ENCODE measurements around the gene FBP2.
"Not testable (repeated sequence)": the region's sequence is repeated elsewhere in the genome, so short reads cannot be mapped to it uniquely, and the experiment has no call there.

Gene FBP2

DNA sequence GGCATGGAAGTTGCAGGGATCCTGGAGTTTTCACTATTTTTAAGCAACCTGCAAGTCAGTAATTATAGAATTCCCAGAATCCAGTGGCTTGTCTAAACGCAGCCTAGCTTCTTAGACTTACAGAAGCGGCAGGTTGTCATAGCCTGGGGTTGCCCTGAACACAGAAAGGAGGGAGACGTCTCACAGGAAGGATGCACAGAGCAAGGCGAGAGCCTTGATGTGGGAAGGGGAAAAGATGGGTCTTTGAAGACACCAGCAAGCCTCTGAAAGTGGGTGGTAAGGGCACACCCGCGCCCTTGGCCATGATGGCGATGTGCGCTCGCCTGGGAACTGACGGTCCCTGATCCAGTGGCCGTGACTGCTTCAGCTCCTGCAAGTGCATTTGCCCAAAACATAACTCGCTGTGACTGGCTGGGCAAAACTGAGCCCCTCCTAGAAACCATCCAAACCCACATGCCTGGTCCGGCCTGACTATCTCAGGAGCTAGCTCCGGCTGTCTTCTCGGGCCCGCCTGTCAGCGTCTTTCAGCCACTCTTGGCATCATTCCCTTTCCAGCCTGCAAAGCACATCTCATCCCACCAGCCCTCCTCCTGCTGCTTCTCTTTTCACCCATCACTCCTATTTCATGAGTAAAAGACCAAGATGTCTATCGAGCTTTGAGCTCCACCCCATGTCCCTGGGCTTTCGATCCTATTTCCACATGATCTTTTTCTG lies 28.6 kb upstream of the FBP2 start:
- no peaks in the 10 kb centered on the region for H3K4me1 Mint-ChIP-seq
- no peaks in the 10 kb centered on the region for H3K9me3 Mint-ChIP-seq
- H3K4me3 Mint-ChIP-seq, result no peak overlapping the region
- ATAC-seq (no peak), DNase-seq (ENCODE audit: low spot score in 2 of 2) (no peak)
- H3K27ac Mint-ChIP-seq, result no peak overlapping the region
- no peaks in the 10 kb centered on the region for H3K36me3 Mint-ChIP-seq

- Mint-ChIP-seq H3K4me3 (no peak overlapping the region), H3K9me3 (no peaks in the 10 kb centered on the region), H3K4me1 (no peaks in the 10 kb centered on the region), H3K27ac (no peak overlapping the region), H3K36me3 (no peaks in the 10 kb centered on the region)
- DNase-seq (ENCODE audit: low spot score in 2 of 2) (no peak), ATAC-seq (no peak)
These were observed 25.4 kb upstream of the FBP2 start for GRCh38 chr9:94619026-94619425.

DNA sequence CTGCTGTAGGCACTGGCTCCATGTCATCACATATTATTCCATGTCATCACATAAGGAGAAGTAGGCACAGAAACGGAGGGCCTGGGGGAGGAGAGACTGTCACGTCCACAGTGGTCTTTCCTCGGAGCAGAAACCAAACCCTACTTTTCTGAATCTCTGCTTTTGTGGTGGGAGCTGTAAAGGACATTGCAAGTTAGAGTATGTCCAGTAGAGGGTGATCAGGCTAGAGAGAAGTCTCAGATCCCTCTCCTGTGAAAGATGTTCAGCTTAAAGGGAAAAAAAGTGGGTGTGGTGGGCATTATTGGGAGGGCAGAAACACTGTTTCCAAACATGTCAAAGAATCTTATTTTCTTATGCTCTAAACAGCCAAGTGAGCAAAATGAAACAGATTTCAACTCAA lies 19.4 kb upstream of the FBP2 start:
- no peak overlapping the region for H3K27ac Mint-ChIP-seq

GRCh38 chr9:94612071-94612470 lies 18.4 kb upstream of the FBP2 start:
- no peak overlapping the region for H3K27ac Mint-ChIP-seq
- no peaks in the 10 kb centered on the region for H3K36me3 Mint-ChIP-seq

More for the DNA sequence above, 19.4 kb upstream of the FBP2 start:
- Mint-ChIP-seq H3K36me3 (no peaks in the 10 kb centered on the region), H3K4me3 (no peak overlapping the region), H3K9me3 (no peaks in the 10 kb centered on the region), H3K4me1 (peaks cover 8% of the 10 kb centered on the region)
- ATAC-seq (no peak), DNase-seq (ENCODE audit: low spot score in 2 of 2) (no peak)

GRCh38 chr9:94611638-94612068 lies 18.0 kb upstream of the FBP2 start:
- Mint-ChIP-seq H3K27ac (no peak overlapping the region), H3K9me3 (no peaks in the 10 kb centered on the region), H3K4me1 (peaks cover 8% of the 10 kb centered on the region), H3K4me3 (no peak overlapping the region), H3K36me3 (no peaks in the 10 kb centered on the region)
- DNase-seq (ENCODE audit: low spot score in 2 of 2) (no peak), ATAC-seq (peak; percentile 58)

More at GRCh38 chr9:94612071-94612470, 18.4 kb upstream of the FBP2 start:
- H3K9me3 Mint-ChIP-seq, result no peaks in the 10 kb centered on the region
- H3K4me3 Mint-ChIP-seq, result no peak overlapping the region
- H3K4me1 Mint-ChIP-seq, result peaks cover 8% of the 10 kb centered on the region
- DNase-seq (ENCODE audit: low spot score in 2 of 2) (no peak), ATAC-seq (no peak)

DNA sequence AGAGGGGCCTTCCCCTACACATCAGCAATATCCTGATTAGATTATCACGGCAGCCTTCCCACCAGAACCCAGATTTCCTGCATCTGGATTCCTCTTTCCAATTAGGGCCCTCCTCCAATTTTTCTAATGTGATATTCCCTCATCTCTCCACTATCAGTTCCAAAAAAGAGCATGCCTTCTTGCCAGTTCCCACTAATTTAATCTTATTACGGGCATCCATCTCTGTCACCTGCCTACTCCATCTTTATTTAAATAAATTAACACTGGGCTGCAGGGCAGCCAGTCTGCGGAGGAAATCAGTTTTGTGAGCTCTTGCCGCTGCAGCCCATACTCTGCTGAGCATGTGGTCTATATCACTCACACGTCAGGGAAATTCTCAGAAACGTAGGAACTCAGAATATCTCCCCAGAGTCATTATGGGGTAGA lies 16.6 kb upstream of the FBP2 start:
- Mint-ChIP-seq H3K27ac (no peak overlapping the region), H3K4me3 (no peak overlapping the region), H3K4me1 (peaks cover 8% of the 10 kb centered on the region), H3K36me3 (no peaks in the 10 kb centered on the region), H3K9me3 (no peaks in the 10 kb centered on the region)
- DNase-seq (ENCODE audit: low spot score in 2 of 2) (no peak), ATAC-seq (no peak)

DNA sequence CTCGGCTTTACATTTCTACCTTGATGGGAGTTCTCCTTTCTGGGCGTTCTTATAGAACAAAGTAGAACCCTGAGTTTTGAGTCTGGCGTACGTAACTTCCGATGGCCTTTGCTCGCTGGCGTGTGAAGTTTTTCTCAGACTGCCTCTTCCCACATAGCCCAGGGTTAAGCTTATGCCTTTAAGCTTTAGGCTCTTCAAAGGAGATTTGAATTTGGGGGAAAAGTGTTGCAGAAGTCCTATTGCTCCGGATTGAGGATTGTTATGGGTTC lies 13.7 kb upstream of the FBP2 start:
- H3K4me3 Mint-ChIP-seq, result no peak overlapping the region
- peaks cover 16% of the 10 kb centered on the region for H3K4me1 Mint-ChIP-seq
- ATAC-seq, result no peak
- H3K9me3 Mint-ChIP-seq, result no peaks in the 10 kb centered on the region
- no peak overlapping the region for H3K27ac Mint-ChIP-seq
- no peak for DNase-seq (ENCODE audit: low spot score in 2 of 2)
- no peaks in the 10 kb centered on the region for H3K36me3 Mint-ChIP-seq

DNA sequence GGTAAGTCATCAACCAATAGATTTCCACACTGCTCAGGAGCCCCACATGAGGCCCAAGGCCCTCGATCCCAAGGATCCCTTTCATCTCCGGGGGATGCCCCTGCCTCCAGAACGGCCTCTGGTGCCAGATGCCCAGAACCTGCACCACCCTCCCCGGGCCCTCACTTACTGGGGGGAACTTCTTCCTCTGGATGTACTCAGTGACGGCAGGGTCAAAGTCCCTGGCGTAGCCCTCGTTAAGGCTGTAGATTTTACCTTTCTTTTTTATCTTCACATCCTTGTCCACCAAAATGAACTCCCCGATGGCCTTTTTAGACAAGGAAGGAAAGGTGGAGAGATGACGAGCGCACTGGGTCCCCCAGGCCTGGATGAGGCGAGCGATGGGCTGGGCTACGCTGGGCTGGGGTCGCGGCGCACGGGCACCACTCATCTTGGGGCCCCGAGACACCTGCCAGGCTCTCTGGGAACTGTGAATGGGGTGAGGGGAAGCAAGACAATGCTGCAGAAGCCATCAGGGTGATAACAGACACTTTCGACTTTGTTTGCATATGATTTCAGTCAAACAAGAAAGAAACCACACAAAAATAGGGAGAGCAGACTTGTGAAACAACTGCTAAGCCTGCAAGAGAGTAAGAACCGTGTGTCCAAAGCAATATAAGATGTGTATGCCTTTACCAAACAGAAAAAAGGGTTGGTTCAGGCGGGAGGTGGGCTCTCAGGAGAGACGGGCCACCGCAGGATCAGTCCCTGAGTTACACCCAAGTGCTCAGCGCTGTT lies 13.2 kb upstream of the FBP2 start:
- Mint-ChIP-seq H3K9me3 (no peaks in the 10 kb centered on the region), H3K36me3 (no peaks in the 10 kb centered on the region), H3K4me3 (no peak overlapping the region), H3K27ac (no peak overlapping the region), H3K4me1 (peaks cover 12% of the 10 kb centered on the region)
- ATAC-seq, result no peak
- no peak for DNase-seq (ENCODE audit: low spot score in 2 of 2)

- H3K36me3 Mint-ChIP-seq, result no peaks in the 10 kb centered on the region
- no peak overlapping the region for H3K4me3 Mint-ChIP-seq
- peaks cover 8% of the 10 kb centered on the region for H3K4me1 Mint-ChIP-seq
- no peaks in the 10 kb centered on the region for H3K9me3 Mint-ChIP-seq
- peak; percentile 70 to 85 for DNase-seq (ENCODE audit: low spot score in 2 of 2)
- H3K27ac Mint-ChIP-seq, result no peak overlapping the region
- peak; percentile 85 for ATAC-seq
These were observed 9.9 kb upstream of the FBP2 start for GRCh38 chr9:94603259-94604160.

- Mint-ChIP-seq H3K9me3 (no peaks in the 10 kb centered on the region), H3K36me3 (no peaks in the 10 kb centered on the region), H3K4me1 (peaks cover 8% of the 10 kb centered on the region), H3K4me3 (no peak overlapping the region), H3K27ac (no peak overlapping the region)
- DNase-seq (ENCODE audit: low spot score in 2 of 2) (no peak), ATAC-seq (no peak)
These were observed 9.0 kb upstream of the FBP2 start for GRCh38 chr9:94602666-94603065.

- H3K4me1 Mint-ChIP-seq, result peaks cover 8% of the 10 kb centered on the region
- no peak for DNase-seq (ENCODE audit: low spot score in 2 of 2)
These were observed 7.1 kb upstream of the FBP2 start for GRCh38 chr9:94600715-94601114.

GRCh38 chr9:94600258-94600657 lies 6.6 kb upstream of the FBP2 start:
- Mint-ChIP-seq H3K9me3 (no peaks in the 10 kb centered on the region), H3K36me3 (no peaks in the 10 kb centered on the region), H3K4me3 (no peak overlapping the region), H3K4me1 (peaks cover 8% of the 10 kb centered on the region), H3K27ac (no peak overlapping the region)
- ATAC-seq (no peak), DNase-seq (ENCODE audit: low spot score in 2 of 2) (no peak)

More at GRCh38 chr9:94600715-94601114, 7.1 kb upstream of the FBP2 start:
- no peak overlapping the region for H3K4me3 Mint-ChIP-seq
- no peaks in the 10 kb centered on the region for H3K36me3 Mint-ChIP-seq
- H3K9me3 Mint-ChIP-seq, result no peaks in the 10 kb centered on the region
- no peak for ATAC-seq
- H3K27ac Mint-ChIP-seq, result no peak overlapping the region

- Mint-ChIP-seq H3K4me3 (no peak overlapping the region), H3K9me3 (no peaks in the 10 kb centered on the region), H3K27ac (no peak overlapping the region), H3K4me1 (peaks cover 8% of the 10 kb centered on the region), H3K36me3 (no peaks in the 10 kb centered on the region)
- no peak for ATAC-seq
- no peak for DNase-seq (ENCODE audit: low spot score in 2 of 2)
These were observed 5.5 kb upstream of the FBP2 start for GRCh38 chr9:94599102-94599501.

DNA sequence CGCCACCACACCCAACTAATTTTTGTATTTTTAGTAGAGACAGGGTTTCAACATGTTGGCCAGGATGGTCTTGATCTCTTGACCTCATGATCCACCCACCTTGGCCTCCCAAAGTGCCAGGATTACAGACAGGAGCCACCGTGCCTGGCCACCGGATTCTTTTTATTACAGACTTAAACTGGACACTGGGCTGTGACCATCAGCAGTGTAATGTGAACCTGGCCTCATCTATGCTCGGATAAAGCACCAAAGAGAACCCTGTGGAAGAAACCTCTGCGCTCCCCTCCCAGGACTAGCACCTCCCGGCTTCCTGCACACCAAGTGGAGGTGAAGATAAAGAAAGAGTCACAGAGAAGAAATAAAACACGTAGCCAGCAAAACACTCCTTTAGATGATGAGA lies 941 bp downstream of the FBP2 start:
- H3K4me3 Mint-ChIP-seq; H3K9me3 Mint-ChIP-seq; DNase-seq (ENCODE audit: low spot score in 2 of 2); H3K27ac Mint-ChIP-seq; ATAC-seq; H3K36me3 Mint-ChIP-seq; H3K4me1 Mint-ChIP-seq: not testable (repeated sequence)

DNA sequence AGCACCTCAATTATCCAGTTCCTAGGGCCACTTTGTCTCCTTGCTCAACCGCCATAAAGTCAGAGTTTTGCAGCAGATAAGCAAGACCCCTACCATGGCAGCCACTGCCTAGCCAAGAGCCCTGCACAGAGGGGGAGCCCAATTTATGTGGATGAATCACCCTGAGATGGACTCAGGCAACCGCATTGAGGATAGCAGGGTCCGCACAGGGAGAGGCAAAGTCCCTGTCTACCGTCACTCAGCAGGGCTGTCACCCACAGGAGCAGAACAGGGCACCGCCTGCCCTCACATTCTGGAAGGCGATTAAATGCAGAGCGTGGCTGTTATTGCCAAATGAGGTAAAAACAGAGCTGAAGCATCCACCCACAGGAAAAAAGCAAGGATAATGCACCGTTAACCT lies 1.7 kb downstream of the FBP2 start:
- Mint-ChIP-seq H3K9me3 (no peaks in the 10 kb centered on the region), H3K36me3 (no peaks in the 10 kb centered on the region), H3K4me3 (no peak overlapping the region), H3K27ac (no peak overlapping the region), H3K4me1 (peaks cover 2% of the 10 kb centered on the region)
- DNase-seq (ENCODE audit: low spot score in 2 of 2), result no peak
- ATAC-seq, result no peak

Data from stimulated activated effector memory CD8-positive, alpha-beta T cell treated with anti-CD3 and anti-CD28 coated beads, Interleukin-12 subunit alpha, Interleukin-12 subunit beta, amount 100 ng/mL, for 72 hours (primary cell).